ENCODE results near the gene NUP54. TPM values are rescaled to one million over a fixed set of nuclear protein-coding genes. Genes with fewer than 3 reads are reported as not detected.

The NUP54 gene
- polyA plus RNA-seq, 2 of the 4 experiments (the other 2 are of a cell fraction), result 32.1 to 43.2 TPM

GRCh38 chr4:76120199-76120598, 28.0 kb downstream of the NUP54 start:
- POLR2A ChIA-PET, result no interaction called here
- TF ChIP-seq NFE2L2 (conservative IDR thresholded peaks at IDR 0.05; ENCODE audit: low read length), result no peak
- TF ChIP-seq NPAS2 (CRISPR knock-in tag; IDR thresholded peaks at IDR 0.05; ENCODE audit: borderline replicate concordance), result no peak
- no peak overlapping the region for H3K27ac ChIP-seq
- no peaks in the 10 kb centered on the region for H3K4me1 ChIP-seq
- DNase-seq (ENCODE audit: low read depth in 1 of 2, low spot score in 1 of 2), result no peak
- 86% methylated on average over 3 of the region's 4 CpGs for WGBS (ENCODE audit: missing lambda C conversion rate)
- no peak overlapping the region for H3K4me2 ChIP-seq
- FAIRE-seq, result no peak
- no peaks in the 10 kb centered on the region for H3K9me3 ChIP-seq
- CTCF ChIA-PET, result no interaction called here
- no peak overlapping the region for H3K4me3 ChIP-seq
- ATAC-seq, result no peak

DNA sequence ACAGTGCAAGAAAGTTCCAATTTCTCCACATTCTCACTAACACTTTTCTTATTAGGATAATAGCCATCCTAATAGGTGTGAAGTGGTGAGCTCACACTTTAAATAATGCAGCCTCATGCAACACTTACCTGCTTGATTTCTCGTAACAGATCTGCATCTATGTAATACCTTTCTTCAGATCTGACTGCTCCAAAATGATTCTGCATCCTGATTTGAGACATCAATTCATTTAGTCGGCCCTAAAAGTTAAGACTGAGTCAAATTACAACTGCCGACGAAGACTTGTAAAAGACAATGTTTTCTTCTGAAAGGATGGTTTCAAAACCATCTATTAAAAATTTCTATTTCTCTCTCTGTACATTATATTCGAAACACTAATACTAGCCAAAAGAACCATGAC, 30.7 kb downstream of the NUP54 start:
- H3K27ac ChIP-seq, result no peak overlapping the region
- TF ChIP-seq ZNF302 (CRISPR knock-in tag; IDR thresholded peaks at IDR 0.05), result no peak
- TF ChIP-seq CEBPB (IDR thresholded peaks at IDR 0.05), result no peak
- no peak for TF ChIP-seq SREBF2 (IDR thresholded peaks at IDR 0.05)
- TF ChIP-seq HDAC2 (IDR thresholded peaks at IDR 0.05), result no peak
- TF ChIP-seq CHD2 (IDR thresholded peaks at IDR 0.05; ENCODE audit: low read length, partially characterized antibody), result no peak
- TF ChIP-seq FOSB (CRISPR knock-in tag; IDR thresholded peaks at IDR 0.05), result no peak
- no peak for TF ChIP-seq CHD4 (IDR thresholded peaks at IDR 0.05; ENCODE audit: borderline replicate concordance)
- TF ChIP-seq EP300 (IDR thresholded peaks at IDR 0.05), result no peak
- no peak for TF ChIP-seq TFCP2L1 (CRISPR knock-in tag; IDR thresholded peaks at IDR 0.05)
- no peak for TF ChIP-seq PHF8 (IDR thresholded peaks at IDR 0.05; ENCODE audit: borderline replicate concordance, low read depth)

GRCh38 chr4:76116821-76117220, 31.4 kb downstream of the NUP54 start:
- POLR2A ChIA-PET, result no interaction called here
- no peak overlapping the region for H3K27ac ChIP-seq
- DNase-seq (ENCODE audit: low read depth in 1 of 2, low spot score in 1 of 2) (no peak), ATAC-seq (no peak), FAIRE-seq (no peak)
- no peak for TF ChIP-seq RFX5 (IDR thresholded peaks at IDR 0.05)
- TF ChIP-seq CHD2 (IDR thresholded peaks at IDR 0.05; ENCODE audit: low read length, partially characterized antibody), result no peak
- TF ChIP-seq GATA3 (IDR thresholded peaks at IDR 0.05; ENCODE audit: borderline replicate concordance), result no peak
- TF ChIP-seq E2F6 (IDR thresholded peaks at IDR 0.05; ENCODE audit: borderline replicate concordance, low read depth), result no peak
- TF ChIP-seq ZC3H11A (IDR thresholded peaks at IDR 0.05), result no peak
- TF ChIP-seq JUNB (IDR thresholded peaks at IDR 0.05), result no peak
- TF ChIP-seq CBX8 (IDR thresholded peaks at IDR 0.05), result no peak
- TF ChIP-seq CHD4 (IDR thresholded peaks at IDR 0.05; ENCODE audit: borderline replicate concordance), result no peak
- no peak overlapping the region for H3K4me3 ChIP-seq
- no peak overlapping the region for H3K4me2 ChIP-seq
- H3K4me1 ChIP-seq, result no peaks in the 10 kb centered on the region
- 100% methylated on average over 1 of the region's 1 CpG for WGBS (ENCODE audit: missing lambda C conversion rate)
- CTCF ChIA-PET, result no interaction called here
- H3K9me3 ChIP-seq, result no peaks in the 10 kb centered on the region

More for the DNA sequence above, 30.7 kb downstream of the NUP54 start:
- Histone ChIP-seq H3K4me2 (no peak overlapping the region), H3K4me3 (no peak overlapping the region), H3K4me1 (no peaks in the 10 kb centered on the region), H3K9me3 (no peaks in the 10 kb centered on the region)
- DNase-seq (ENCODE audit: low read depth in 1 of 2, low spot score in 1 of 2) (no peak), ATAC-seq (no peak), FAIRE-seq (no peak)
- ChIA-PET CTCF (no interaction called here), POLR2A (no interaction called here)
- WGBS (ENCODE audit: missing lambda C conversion rate), result 96% methylated on average over 5 of the region's 5 CpGs

GRCh38 chr4:76108467-76109181, 39.6 kb downstream of the NUP54 start:
- H3K4me1 ChIP-seq, result no peaks in the 10 kb centered on the region
- ATAC-seq, result peak; percentile 66 to 67; a peak in 5 of 6 replicates
- DNase-seq (ENCODE audit: low read depth in 1 of 2, low spot score in 1 of 2), result peak in 1 of 2 experiments; percentile 19
- TF ChIP-seq JUNB (IDR thresholded peaks at IDR 0.05) (no peak), MAFK (IDR thresholded peaks at IDR 0.05; ENCODE audit: partially characterized antibody) (no peak), MYC (IDR thresholded peaks at IDR 0.05; ENCODE audit: borderline replicate concordance, low read length) (no peak), EHMT2 (IDR thresholded peaks at IDR 0.05; ENCODE audit: low read depth) (no peak), HMGXB4 (CRISPR knock-in tag; IDR thresholded peaks at IDR 0.05; ENCODE audit: borderline replicate concordance) (no peak), RNF2 (IDR thresholded peaks at IDR 0.05; ENCODE audit: borderline replicate concordance, low read depth) (no peak), HOXA7 (CRISPR knock-in tag; IDR thresholded peaks at IDR 0.05) (no peak), HES2 (IDR thresholded peaks at IDR 0.05) (no peak), CBX8 (IDR thresholded peaks at IDR 0.05) (no peak)
- TF ChIP-seq, protein P1, sequence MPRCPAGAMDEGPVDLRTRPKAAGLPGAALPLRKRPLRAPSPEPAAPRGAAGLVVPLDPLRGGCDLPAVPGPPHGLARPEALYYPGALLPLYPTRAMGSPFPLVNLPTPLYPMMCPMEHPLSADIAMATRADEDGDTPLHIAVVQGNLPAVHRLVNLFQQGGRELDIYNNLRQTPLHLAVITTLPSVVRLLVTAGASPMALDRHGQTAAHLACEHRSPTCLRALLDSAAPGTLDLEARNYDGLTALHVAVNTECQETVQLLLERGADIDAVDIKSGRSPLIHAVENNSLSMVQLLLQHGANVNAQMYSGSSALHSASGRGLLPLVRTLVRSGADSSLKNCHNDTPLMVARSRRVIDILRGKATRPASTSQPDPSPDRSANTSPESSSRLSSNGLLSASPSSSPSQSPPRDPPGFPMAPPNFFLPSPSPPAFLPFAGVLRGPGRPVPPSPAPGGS (IDR thresholded peaks at IDR 0.05), result no peak
- no peak for FAIRE-seq
- no peak overlapping the region for H3K27ac ChIP-seq
- 42% methylated on average over 5 of the region's 5 CpGs for WGBS (ENCODE audit: missing lambda C conversion rate)
- no peaks in the 10 kb centered on the region for H3K9me3 ChIP-seq
- H3K4me2 ChIP-seq, result no peak overlapping the region
- CTCF ChIA-PET, result interaction anchor here (0.6 kb wide), 1 partner anchor 519 kb away, joined by 4 read pairs; no protein-coding TSS in a partner anchor
- POLR2A ChIA-PET, result no interaction called here
- no peak overlapping the region for H3K4me3 ChIP-seq

All from A549 (cell line).